Panc1 (cell line): ENCODE results near the gene OR51G1. TPM values are rescaled to one million over a fixed set of nuclear protein-coding genes. Genes with fewer than 3 reads are reported as not detected.

ENCODE experiments used
- ATAC-seq: fragments of 200-7000 bp; cut with Tn5 transposase; 2 replicates; pipeline ENCODE4 v1.9.1; 2020; ENCODE audit warnings: mild to moderate bottlenecking, moderate library complexity
- BruUV-seq: library from RNA; stranded (reverse); fragments of 400-500 nt; replicated peaks from 2 replicates; lab custom pipeline; 2021; lab: Mats Ljungman, UMichigan
- CTCF ChIA-PET: fragments of 300-600 bp; sonication (Branson Sonifier 250); formaldehyde crosslinking; loops from one replicate; lab custom pipeline; 2022; ENCODE audit warnings: antibody characterized with exemption; lab: Charles Lee
- POLR2A ChIA-PET: fragments of 300-600 bp; sonication (Branson Sonifier 250); formaldehyde crosslinking; loops from one replicate; lab custom pipeline; 2022; ENCODE audit warnings: antibody characterized with exemption; lab: Charles Lee
- DNase-seq: peaks from one replicate; pipeline ENCODE4 v3.0.0-alpha.2; 2010; ENCODE audit warnings: low read depth, low spot score
- H3K27ac ChIP-seq: 2 replicates; pipeline ENCODE4 v1.5.1; 2011; ENCODE audit warnings: mild to moderate bottlenecking, low read length, inconsistent platforms
- H3K27me3 ChIP-seq: fragments of 200-500 bp; sonication (Bioruptor generic); 2 replicates; pipeline ENCODE4 v1.6.0; 2014; ENCODE audit warnings: low read length, inconsistent platforms; ENCODE audit not compliant: control insufficient read depth, insufficient read depth
- H3K36me3 ChIP-seq: fragments of 200-500 bp; sonication (Bioruptor generic); 2 replicates; pipeline ENCODE4 v1.5.1; 2014; ENCODE audit warnings: inconsistent platforms, mild to moderate bottlenecking, low read length, moderate library complexity; ENCODE audit not compliant: control insufficient read depth, insufficient read depth
- H3K4me1 ChIP-seq: 2 replicates; pipeline ENCODE4 v1.5.1; 2011; ENCODE audit warnings: inconsistent platforms, mild to moderate bottlenecking, low read length, moderate library complexity; ENCODE audit not compliant: control insufficient read depth, insufficient read depth
- H3K4me3 ChIP-seq, 2 experiments: 2 replicates each; pipeline ENCODE4 v1.5.1; 2011 to 2012; ENCODE audit warnings: low read depth in 2 of 2, low read length in 2 of 2, mild to moderate bottlenecking in 2 of 2, inconsistent platforms in 1 of 2, moderate library complexity in 1 of 2
- H3K9me3 ChIP-seq: fragments of 200-500 bp; sonication (Bioruptor generic); 2 replicates; pipeline ENCODE4 v1.5.1; 2014; ENCODE audit warnings: low read depth, mild to moderate bottlenecking, inconsistent platforms, low read length, moderate library complexity; ENCODE audit not compliant: control insufficient read depth, insufficient read depth
- POLR2AphosphoS5 ChIP-seq: IDR thresholded peaks from 2 replicates; pipeline ENCODE4 v1.6.1; 2012; ENCODE audit warnings: mild to moderate bottlenecking, low read depth, low read length, moderate library complexity
- REST ChIP-seq, 2 experiments: IDR thresholded peaks; 2 replicates each; pipeline ENCODE4 v1.6.1; 2011 to 2012; ENCODE audit warnings: low read depth in 2 of 2, control low read depth in 1 of 2, low read length in 1 of 2, mild to moderate bottlenecking in 1 of 2, moderate library complexity in 1 of 2; ENCODE audit not compliant: insufficient read depth in 1 of 2
- SIN3A ChIP-seq: IDR thresholded peaks from 2 replicates; pipeline ENCODE4 v1.6.1; 2012; ENCODE audit warnings: low read depth, mild to moderate bottlenecking, low read length, moderate library complexity, borderline replicate concordance; ENCODE audit not compliant: insufficient read depth
- TCF7L2 ChIP-seq: IDR thresholded peaks from 2 replicates; pipeline ENCODE4 v1.6.1; 2011; ENCODE audit warnings: mild to moderate bottlenecking, low read depth, low read length, inconsistent platforms
- in situ Hi-C: cut with HindIII; loops from 2 replicates; pipeline ENCODE4 v1.10.0; 2016; ENCODE audit warnings: low sequenced_read_pairs, low pct_unique_long_range_greater_than_20kb
- intact Hi-C: fragments of 100-400 bp; cut with micrococcal nuclease; formaldehyde crosslinking; loops from one replicate; pipeline ENCODE4 v1.10.0; 2022; ENCODE audit not compliant: unreplicated experiment
- total RNA-seq: library from RNA; stranded (reverse); gene quantifications from one replicate; pipeline ENCODE4 v1.2.1, GENCODE V29; 2021; ENCODE audit not compliant: unreplicated experiment
- TF ChIP-seq, protein P1 (sequence below): fragments of 450-650 bp; IDR thresholded peaks from 2 replicates; pipeline ENCODE4 v1.5.1; 2017; ENCODE audit warnings: mild to moderate bottlenecking

The OR51G1 gene
- total RNA-seq, 1 experiment from 2014 or later = not detected

DNA sequence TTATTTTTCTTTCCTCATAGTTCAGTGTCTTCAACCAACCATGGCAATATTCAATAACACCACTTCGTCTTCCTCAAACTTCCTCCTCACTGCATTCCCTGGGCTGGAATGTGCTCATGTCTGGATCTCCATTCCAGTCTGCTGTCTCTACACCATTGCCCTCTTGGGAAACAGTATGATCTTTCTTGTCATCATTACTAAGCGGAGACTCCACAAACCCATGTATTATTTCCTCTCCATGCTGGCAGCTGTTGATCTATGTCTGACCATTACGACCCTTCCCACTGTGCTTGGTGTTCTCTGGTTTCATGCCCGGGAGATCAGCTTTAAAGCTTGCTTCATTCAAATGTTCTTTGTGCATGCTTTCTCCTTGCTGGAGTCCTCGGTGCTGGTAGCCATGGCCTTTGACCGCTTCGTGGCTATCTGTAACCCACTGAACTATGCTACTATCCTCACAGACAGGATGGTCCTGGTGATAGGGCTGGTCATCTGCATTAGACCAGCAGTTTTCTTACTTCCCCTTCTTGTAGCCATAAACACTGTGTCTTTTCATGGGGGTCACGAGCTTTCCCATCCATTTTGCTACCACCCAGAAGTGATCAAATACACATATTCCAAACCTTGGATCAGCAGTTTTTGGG, 42.2 kb downstream of the OR51G1 start, which contains the start of gene OR51T1:
TSS of gene OR51T1 (plus strand) at position 41 of the 641 bp plus-strand sequence. CDS start at position 41, 0 bp downstream.
- TF ChIP-seq SIN3A = no peak
- TF ChIP-seq, protein P1, sequence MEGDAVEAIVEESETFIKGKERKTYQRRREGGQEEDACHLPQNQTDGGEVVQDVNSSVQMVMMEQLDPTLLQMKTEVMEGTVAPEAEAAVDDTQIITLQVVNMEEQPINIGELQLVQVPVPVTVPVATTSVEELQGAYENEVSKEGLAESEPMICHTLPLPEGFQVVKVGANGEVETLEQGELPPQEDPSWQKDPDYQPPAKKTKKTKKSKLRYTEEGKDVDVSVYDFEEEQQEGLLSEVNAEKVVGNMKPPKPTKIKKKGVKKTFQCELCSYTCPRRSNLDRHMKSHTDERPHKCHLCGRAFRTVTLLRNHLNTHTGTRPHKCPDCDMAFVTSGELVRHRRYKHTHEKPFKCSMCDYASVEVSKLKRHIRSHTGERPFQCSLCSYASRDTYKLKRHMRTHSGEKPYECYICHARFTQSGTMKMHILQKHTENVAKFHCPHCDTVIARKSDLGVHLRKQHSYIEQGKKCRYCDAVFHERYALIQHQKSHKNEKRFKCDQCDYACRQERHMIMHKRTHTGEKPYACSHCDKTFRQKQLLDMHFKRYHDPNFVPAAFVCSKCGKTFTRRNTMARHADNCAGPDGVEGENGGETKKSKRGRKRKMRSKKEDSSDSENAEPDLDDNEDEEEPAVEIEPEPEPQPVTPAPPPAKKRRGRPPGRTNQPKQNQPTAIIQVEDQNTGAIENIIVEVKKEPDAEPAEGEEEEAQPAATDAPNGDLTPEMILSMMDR = no peak
- TF ChIP-seq TCF7L2 = no peak
- DNase-seq (no peak), ATAC-seq (no peak)
- CTCF ChIA-PET = interaction anchor here (0.6 kb wide), 1 partner anchor 36 kb away, joined by 8 read pairs; no protein-coding TSS in a partner anchor
- POLR2A ChIA-PET = no interaction called here
- BruUV-seq = no TSS peak
- H3K27ac ChIP-seq = no peak within 1 kb of the TSS
- intact Hi-C loops (no loop called here), in situ Hi-C loops (no loop called here)
- H3K9me3 ChIP-seq = no peaks in the 10 kb centered on the region
- H3K27me3 ChIP-seq = no peaks in the 10 kb centered on the region
- H3K4me3 ChIP-seq = no peak within 1 kb of the TSS
- no peaks in the 10 kb centered on the region for H3K36me3 ChIP-seq
- H3K4me1 ChIP-seq = no peaks in the 10 kb centered on the region

GRCh38 chr11:4881188-4881587, 43.0 kb downstream of the OR51G1 start:
- H3K36me3 ChIP-seq = no peaks in the 10 kb centered on the region
- ATAC-seq = no peak
- no peak overlapping the region for H3K27ac ChIP-seq
- intact Hi-C loops = no loop called here
- no peak for DNase-seq
- no peaks in the 10 kb centered on the region for H3K27me3 ChIP-seq
- no peak overlapping the region for H3K4me3 ChIP-seq
- no peaks in the 10 kb centered on the region for H3K9me3 ChIP-seq
- in situ Hi-C loops = no loop called here
- TF ChIP-seq REST (IDR thresholded peaks at IDR 0.05; ENCODE audit: insufficient read depth in 1 of 2, low read depth in 2 of 2, low read length in 1 of 2) (no peak), TCF7L2 (no peak), SIN3A (no peak), POLR2AphosphoS5 (no peak)
- TF ChIP-seq, protein P1 = no peak
- no peaks in the 10 kb centered on the region for H3K4me1 ChIP-seq
- no TSS peak for BruUV-seq
- CTCF ChIA-PET = no interaction called here
- POLR2A ChIA-PET = no interaction called here

Other genes starting within 250 kb of the OR51G1 start
- gene OR51E2, start 226.5 kb downstream of the OR51G1 start, total RNA-seq = not detected
- gene MMP26, start 219.6 kb downstream of the OR51G1 start, total RNA-seq = not detected
- gene OR51F1, start 154.4 kb downstream of the OR51G1 start, total RNA-seq = not detected
- gene OR52R1, start 120.0 kb downstream of the OR51G1 start, total RNA-seq = not detected
- not detected for gene OR51F2, start 103.0 kb downstream of the OR51G1 start, total RNA-seq
- gene OR51S1, start 75.1 kb downstream of the OR51G1 start, total RNA-seq = not detected
- gene OR51T1, start 42.4 kb downstream of the OR51G1 start, total RNA-seq = not detected
- not detected for gene OR51A7, start 20.6 kb downstream of the OR51G1 start, total RNA-seq
- gene OR51G2, start 5.0 kb downstream of the OR51G1 start, total RNA-seq = not detected
- not detected for gene OR51A4, start 23.3 kb upstream of the OR51G1 start, total RNA-seq
- gene OR51A2, start 31.4 kb upstream of the OR51G1 start, total RNA-seq = not detected
- gene OR51L1, start 70.5 kb upstream of the OR51G1 start, total RNA-seq = not detected
- gene OR52J3, start 122.2 kb upstream of the OR51G1 start, total RNA-seq = not detected
- not detected for gene OR52E2, start 135.3 kb upstream of the OR51G1 start, total RNA-seq
- gene OR52E1, start 145.2 kb upstream of the OR51G1 start, total RNA-seq = not detected
- gene OR52A5, start 214.0 kb upstream of the OR51G1 start, total RNA-seq = not detected
- gene OR52A1, start 230.4 kb upstream of the OR51G1 start, total RNA-seq = not detected